Measurements from ENCODE around the gene P2RY12. TPM values are rescaled to one million over a fixed set of nuclear protein-coding genes. Genes with fewer than 3 reads are reported as not detected.

Gene P2RY12
- total and polyA plus RNA-seq, 2 donors (not counting 1 experiment from before 2014, with no cell fraction given): 0.42 to 0.79 TPM

- H3K27ac Mint-ChIP-seq: no peak overlapping the region
- no peaks in the 10 kb centered on the region for H3K4me1 ChIP-seq (ENCODE audit: control insufficient read depth in 2 of 2, insufficient read depth in 2 of 2, low read length in 2 of 2)
- ChIA-PET POLR2A (no interaction called here), CTCF (no interaction called here)
- no peaks in the 10 kb centered on the region for H3K4me1 Mint-ChIP-seq
- no peaks in the 10 kb centered on the region for H3K36me3 ChIP-seq (replicated peaks in 1 of 2; ENCODE audit: control extremely low read depth in 1 of 2, control insufficient read depth in 1 of 2, extremely low read depth in 1 of 2, insufficient read depth in 2 of 2, low read length in 1 of 2)
- TF ChIP-seq CTCF (IDR thresholded peaks at IDR 0.05) (no peak), EZH2 (IDR thresholded peaks at IDR 0.05; ENCODE audit: borderline replicate concordance, insufficient read depth, low read depth, low read length, poor library complexity, severe bottlenecking) (no peak)
- H4K20me1 ChIP-seq (ENCODE audit: control insufficient read depth, insufficient read depth, low read length, poor library complexity, severe bottlenecking): no peaks in the 10 kb centered on the region
- no peaks in the 10 kb centered on the region for H3K79me2 ChIP-seq (ENCODE audit: control insufficient read depth, insufficient read depth, low read length)
- ATAC-seq (ENCODE audit: low read depth) (no peak), DNase-seq (no peak)
- H3K27ac ChIP-seq (ENCODE audit: low read length in 2 of 2): no peak overlapping the region
- 100% methylated on average over 3 of the region's 3 CpGs for WGBS (ENCODE audit: insufficient coverage)
- H3K4me3 ChIP-seq (ENCODE audit: control extremely low read depth in 1 of 5, extremely low read depth in 1 of 5, insufficient read depth in 1 of 5, low read depth in 2 of 5, low read length in 4 of 5): no peak overlapping the region
- H3K9me3 Mint-ChIP-seq (ENCODE audit: insufficient read depth): no peaks in the 10 kb centered on the region
- no peak overlapping the region for H3K4me3 Mint-ChIP-seq
- H3K4me2 ChIP-seq (replicated peaks; ENCODE audit: low read depth, low read length, poor library complexity, severe bottlenecking): no peak overlapping the region
- no peak overlapping the region for H2AFZ ChIP-seq (ENCODE audit: insufficient read depth, low read depth, low read length, poor library complexity, severe bottlenecking)
- no peak overlapping the region for H3K9ac ChIP-seq (ENCODE audit: low read length)
- H3K27me3 Mint-ChIP-seq: no peaks in the 10 kb centered on the region
- H3K27me3 ChIP-seq (replicated peaks in 1 of 4; ENCODE audit: control extremely low read depth in 1 of 4, control insufficient read depth in 3 of 4, insufficient read depth in 4 of 4, low read length in 3 of 4): no peaks in the 10 kb centered on the region
- H3K9me3 ChIP-seq (ENCODE audit: control extremely low read depth in 1 of 3, control insufficient read depth in 2 of 3, insufficient read depth in 1 of 3, low read length in 2 of 3): no peaks in the 10 kb centered on the region
- intact Hi-C loops (cut with micrococcal nuclease): no loop called here
Observed at GRCh38 chr3:151312972-151313371, 71.6 kb downstream of the P2RY12 start.

DNA sequence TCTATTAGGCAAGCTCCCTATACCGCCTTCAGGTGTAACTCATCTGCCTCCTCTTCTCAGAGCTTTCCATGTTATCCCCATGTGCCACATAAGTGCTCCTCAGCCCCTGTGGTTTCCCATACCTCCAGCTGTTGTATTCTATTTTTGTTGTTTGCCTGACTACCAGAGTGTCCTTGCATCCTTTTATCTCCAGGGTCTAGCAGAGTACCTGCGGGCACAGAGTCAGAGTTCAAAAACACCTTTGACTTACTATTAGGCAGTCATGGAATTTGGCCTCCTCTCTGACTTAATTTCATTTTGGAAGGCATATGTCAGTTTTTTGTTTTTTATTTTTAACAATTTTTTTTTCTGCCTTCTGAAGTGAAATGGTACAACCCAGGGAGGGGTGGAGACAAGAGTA lies 75.0 kb downstream of the P2RY12 start:
- Histone ChIP-seq H3K27ac (ENCODE audit: low read length in 2 of 2) (no peak overlapping the region), H3K79me2 (ENCODE audit: control insufficient read depth, insufficient read depth, low read length) (no peaks in the 10 kb centered on the region), H3K4me2 (replicated peaks; ENCODE audit: low read depth, low read length, poor library complexity, severe bottlenecking) (no peak overlapping the region), H4K20me1 (ENCODE audit: control insufficient read depth, insufficient read depth, low read length, poor library complexity, severe bottlenecking) (no peaks in the 10 kb centered on the region), H3K27me3 (replicated peaks in 1 of 4; ENCODE audit: control extremely low read depth in 1 of 4, control insufficient read depth in 3 of 4, insufficient read depth in 4 of 4, low read length in 3 of 4) (no peaks in the 10 kb centered on the region), H3K4me3 (ENCODE audit: control extremely low read depth in 1 of 5, extremely low read depth in 1 of 5, insufficient read depth in 1 of 5, low read depth in 2 of 5, low read length in 4 of 5) (no peak overlapping the region), H3K9me3 (ENCODE audit: control extremely low read depth in 1 of 3, control insufficient read depth in 2 of 3, insufficient read depth in 1 of 3, low read length in 2 of 3) (no peaks in the 10 kb centered on the region), H3K9ac (ENCODE audit: low read length) (no peak overlapping the region), H3K4me1 (ENCODE audit: control insufficient read depth in 2 of 2, insufficient read depth in 2 of 2, low read length in 2 of 2) (no peaks in the 10 kb centered on the region), H3K36me3 (replicated peaks in 1 of 2; ENCODE audit: control extremely low read depth in 1 of 2, control insufficient read depth in 1 of 2, extremely low read depth in 1 of 2, insufficient read depth in 2 of 2, low read length in 1 of 2) (no peaks in the 10 kb centered on the region), H2AFZ (ENCODE audit: insufficient read depth, low read depth, low read length, poor library complexity, severe bottlenecking) (no peak overlapping the region)
- TF ChIP-seq CTCF (IDR thresholded peaks at IDR 0.05) (no peak), EZH2 (IDR thresholded peaks at IDR 0.05; ENCODE audit: borderline replicate concordance, insufficient read depth, low read depth, low read length, poor library complexity, severe bottlenecking) (no peak)
- Mint-ChIP-seq H3K9me3 (ENCODE audit: insufficient read depth) (no peaks in the 10 kb centered on the region), H3K27me3 (no peaks in the 10 kb centered on the region), H3K4me1 (no peaks in the 10 kb centered on the region), H3K27ac (no peak overlapping the region), H3K4me3 (no peak overlapping the region)
- intact Hi-C loops (cut with micrococcal nuclease): no loop called here
- POLR2A ChIA-PET: interaction anchor here (0.6 kb wide), 2 partner anchors 71 to 159 kb away, joined by 3 read pairs; no protein-coding TSS in a partner anchor
- no peak for DNase-seq
- 100% methylated on average over 1 of the region's 2 CpGs for WGBS (ENCODE audit: insufficient coverage)
- no peak for ATAC-seq (ENCODE audit: low read depth)
- CTCF ChIA-PET: no interaction called here
